ENCODE data around the gene DCD. TPM values are rescaled to one million over a fixed set of nuclear protein-coding genes. Genes with fewer than 3 reads are reported as not detected.

The DCD gene
- total and polyA plus RNA-seq, 2 of the 8 experiments (the other 6 are each of a cell fraction or from before 2014, with no cell fraction given): not detected

DNA sequence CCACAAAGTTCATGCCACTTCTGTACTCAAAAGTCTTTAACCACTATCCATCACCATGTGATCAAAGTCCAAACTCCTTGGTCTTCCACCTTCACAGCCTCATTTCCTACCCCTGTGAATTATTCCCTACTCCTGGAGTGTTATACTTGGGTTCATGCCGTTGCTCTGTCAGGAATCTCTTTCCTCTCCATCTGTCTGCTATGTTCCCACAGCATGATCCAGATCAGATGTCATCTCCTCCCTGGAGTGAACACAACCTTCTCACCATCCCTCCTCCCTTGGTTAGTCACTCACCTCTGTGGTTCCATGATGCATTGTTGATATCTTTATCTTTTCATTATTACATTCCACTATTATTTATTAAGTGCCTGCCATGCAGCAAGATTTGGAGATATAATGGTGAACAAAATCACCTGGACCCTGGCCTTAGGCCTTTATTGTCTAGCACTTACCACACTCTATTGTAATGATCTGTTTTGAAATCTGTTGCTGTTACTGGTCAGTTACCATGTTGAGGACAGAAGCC, 35.9 kb downstream of the DCD start:
- Histone ChIP-seq H3K23ac (ENCODE audit: insufficient read length) (no peak overlapping the region), H3K9me3 (ENCODE audit: insufficient read depth in 2 of 2, low read depth in 1 of 2, low read length in 1 of 2) (no peaks in the 10 kb centered on the region), H4K5ac (ENCODE audit: insufficient read length, low read depth, low read length) (no peak overlapping the region), H2BK12ac (ENCODE audit: low read depth, low read length) (no peak overlapping the region), H3K27me3 (replicated peaks in 1 of 4; ENCODE audit: control insufficient read depth in 3 of 4, extremely low read depth in 1 of 4, insufficient read depth in 3 of 4, low read length in 3 of 4) (peaks cover 4 to 68% (median 37%) of the 10 kb centered on the region in 4 experiments), H2BK120ac (replicated peaks; ENCODE audit: low read depth, low read length) (no peak overlapping the region), H2AFZ (ENCODE audit: low read length) (no peak overlapping the region), H4K8ac (ENCODE audit: extremely low read depth, insufficient read depth, low read length) (no peak overlapping the region), H3K23me2 (ENCODE audit: low read depth, low read length) (no peaks in the 10 kb centered on the region), H4K20me1 (replicated peaks in 1 of 2; ENCODE audit: control insufficient read depth in 1 of 2, insufficient read depth in 2 of 2, low read length in 2 of 2) (no peaks in the 10 kb centered on the region), H3K4me2 (ENCODE audit: insufficient read depth in 1 of 2, low read depth in 2 of 2, low read length in 2 of 2) (no peak overlapping the region), H3K4me1 (replicated peaks in 1 of 4; ENCODE audit: control insufficient read depth in 3 of 4, insufficient read depth in 4 of 4, low read length in 3 of 4) (no peaks in the 10 kb centered on the region), H4K91ac (replicated peaks; ENCODE audit: insufficient read length, low read length) (no peak overlapping the region), H3K4ac (replicated peaks; ENCODE audit: insufficient read length, low read depth, low read length) (no peak overlapping the region), H3K27ac (ENCODE audit: low read depth, low read length) (no peak overlapping the region), H2BK5ac (ENCODE audit: low read depth, low read length) (no peak overlapping the region), H3K18ac (ENCODE audit: extremely low read depth, low read length) (no peak overlapping the region), H3K4me3 (ENCODE audit: extremely low read depth in 1 of 4, insufficient read depth in 2 of 4, low read depth in 3 of 4, low read length in 4 of 4) (no peak overlapping the region), H3K9ac (replicated peaks in 1 of 4; ENCODE audit: extremely low read depth in 1 of 4, low read depth in 3 of 4, low read length in 3 of 4) (no peak overlapping the region), H2BK15ac (ENCODE audit: low read length) (no peak overlapping the region), H3K14ac (ENCODE audit: insufficient read length) (no peak overlapping the region), H3K79me1 (ENCODE audit: low read depth, low read length) (no peaks in the 10 kb centered on the region), H3K79me2 (ENCODE audit: control insufficient read depth in 1 of 2, insufficient read depth in 2 of 2, low read length in 2 of 2) (no peaks in the 10 kb centered on the region), H2AK5ac (ENCODE audit: low read depth, low read length) (no peak overlapping the region), H2BK20ac (ENCODE audit: low read length) (no peak overlapping the region), H3K36me3 (ENCODE audit: control insufficient read depth in 2 of 4, insufficient read depth in 4 of 4, low read length in 3 of 4) (no peaks in the 10 kb centered on the region), H3K56ac (replicated peaks; ENCODE audit: insufficient read length, low read depth, low read length) (no peak overlapping the region)
- FAIRE-seq: no peak
- DNase-seq (ENCODE audit: low read depth in 1 of 2, low spot score in 2 of 2): no peak
- 83% methylated on average over 1 of the region's 1 CpG; no CpG with 5 or more reads in 1 of the 2 experiments for whole genome bisulfite sequencing, 2 experiments (ENCODE audit: extremely low coverage in 1 of 2, insufficient coverage in 1 of 2, insufficient read length in 1 of 2, insufficient replicate concordance in 2 of 2, low coverage in 1 of 2, low lambda C conversion rate in 2 of 2, missing lambda C conversion rate in 1 of 2)
- TF ChIP-seq CTBP2 (IDR thresholded peaks at IDR 0.05; ENCODE audit: borderline replicate concordance, insufficient read depth, insufficient read length, low read length) (no peak), TEAD4 (IDR thresholded peaks at IDR 0.05; ENCODE audit: low read depth, low read length) (no peak), EGR1 (IDR thresholded peaks at IDR 0.05; ENCODE audit: borderline replicate concordance, low read depth, low read length) (no peak), KDM5A (IDR thresholded peaks at IDR 0.05; ENCODE audit: low read length) (no peak), TBP (IDR thresholded peaks at IDR 0.05; ENCODE audit: low read depth, low read length) (no peak), JUN (IDR thresholded peaks at IDR 0.05; ENCODE audit: low read depth, low read length) (no peak), BCL11A (IDR thresholded peaks at IDR 0.05; ENCODE audit: low read depth in 2 of 2, low read length in 2 of 2) (no peak), SIN3A (conservative IDR thresholded peaks at IDR 0.05 in 1 of 2, IDR thresholded peaks at IDR 0.05 in 1 of 2; ENCODE audit: low read depth in 1 of 2, low read length in 2 of 2) (no peak), FOSL1 (IDR thresholded peaks at IDR 0.05; ENCODE audit: insufficient read depth, low read depth, low read length) (no peak), TAF1 (IDR thresholded peaks at IDR 0.05; ENCODE audit: low read depth, low read length) (no peak), YY1 (IDR thresholded peaks at IDR 0.05; ENCODE audit: low read depth, low read length) (no peak), HDAC2 (IDR thresholded peaks at IDR 0.05; ENCODE audit: borderline replicate concordance in 1 of 2, low read depth in 2 of 2, low read length in 2 of 2) (no peak)
- POLR2A ChIA-PET (ENCODE audit: partially characterized antibody): no interaction called here
- CTCF ChIA-PET (ENCODE audit: partially characterized antibody): interaction anchor here (0.6 to 2.0 kb wide), 5 partner anchors 11 to 68 kb away, joined by 3 to 7 read pairs (median 3); no protein-coding TSS in a partner anchor
